GM21515 (cell line): Measurements from ENCODE around the gene PRM2.
"Not testable (repeated sequence)": the region's sequence is repeated elsewhere in the genome, so short reads cannot be mapped to it uniquely, and the experiment has no call there.

Experiments
- ATAC-seq: cut with Tn5 transposase; IDR thresholded peaks from one replicate; pipeline ENCODE4 v1.9.1; 2021; ENCODE audit not compliant: unreplicated experiment

Gene PRM2

GRCh38 chr16:11307639-11308492 is 31.6 kb upstream of the PRM2 start:
- no peak for ATAC-seq

- no peak for ATAC-seq
Observed at GRCh38 chr16:11306997-11307638, 30.8 kb upstream of the PRM2 start.

- ATAC-seq = no peak
Observed at GRCh38 chr16:11306381-11306780, 30.1 kb upstream of the PRM2 start.

- ATAC-seq = no peak
Observed at GRCh38 chr16:11303405-11304138, 27.3 kb upstream of the PRM2 start.

- no peak for ATAC-seq
Observed at GRCh38 chr16:11302977-11303376, 26.7 kb upstream of the PRM2 start.

GRCh38 chr16:11301645-11302501 is 25.6 kb upstream of the PRM2 start:
- no peak for ATAC-seq

GRCh38 chr16:11300560-11300892 is 24.2 kb upstream of the PRM2 start:
- no peak for ATAC-seq

- no peak for ATAC-seq
Observed at GRCh38 chr16:11299865-11300559, 23.7 kb upstream of the PRM2 start.

GRCh38 chr16:11298950-11299547 is 22.8 kb upstream of the PRM2 start:
- not testable (repeated sequence) for ATAC-seq

- ATAC-seq = no peak
Observed at GRCh38 chr16:11298143-11298900, 22.0 kb upstream of the PRM2 start.

- peak; percentile 66 for ATAC-seq
Observed at GRCh38 chr16:11297492-11298142, 21.3 kb upstream of the PRM2 start.

- peak; percentile 19 for ATAC-seq
Observed at GRCh38 chr16:11296706-11297491, 20.6 kb upstream of the PRM2 start.

GRCh38 chr16:11296351-11296705 is 20.0 kb upstream of the PRM2 start:
- no peak for ATAC-seq

- no peak for ATAC-seq
Observed at GRCh38 chr16:11295672-11296071, 19.4 kb upstream of the PRM2 start.

GRCh38 chr16:11292076-11292748 is 15.9 kb upstream of the PRM2 start:
- ATAC-seq = no peak

- no peak for ATAC-seq
Observed at GRCh38 chr16:11291091-11291703, 14.9 kb upstream of the PRM2 start.
